ENCODE data around the gene RNF10.

RNF10 gene

DNA sequence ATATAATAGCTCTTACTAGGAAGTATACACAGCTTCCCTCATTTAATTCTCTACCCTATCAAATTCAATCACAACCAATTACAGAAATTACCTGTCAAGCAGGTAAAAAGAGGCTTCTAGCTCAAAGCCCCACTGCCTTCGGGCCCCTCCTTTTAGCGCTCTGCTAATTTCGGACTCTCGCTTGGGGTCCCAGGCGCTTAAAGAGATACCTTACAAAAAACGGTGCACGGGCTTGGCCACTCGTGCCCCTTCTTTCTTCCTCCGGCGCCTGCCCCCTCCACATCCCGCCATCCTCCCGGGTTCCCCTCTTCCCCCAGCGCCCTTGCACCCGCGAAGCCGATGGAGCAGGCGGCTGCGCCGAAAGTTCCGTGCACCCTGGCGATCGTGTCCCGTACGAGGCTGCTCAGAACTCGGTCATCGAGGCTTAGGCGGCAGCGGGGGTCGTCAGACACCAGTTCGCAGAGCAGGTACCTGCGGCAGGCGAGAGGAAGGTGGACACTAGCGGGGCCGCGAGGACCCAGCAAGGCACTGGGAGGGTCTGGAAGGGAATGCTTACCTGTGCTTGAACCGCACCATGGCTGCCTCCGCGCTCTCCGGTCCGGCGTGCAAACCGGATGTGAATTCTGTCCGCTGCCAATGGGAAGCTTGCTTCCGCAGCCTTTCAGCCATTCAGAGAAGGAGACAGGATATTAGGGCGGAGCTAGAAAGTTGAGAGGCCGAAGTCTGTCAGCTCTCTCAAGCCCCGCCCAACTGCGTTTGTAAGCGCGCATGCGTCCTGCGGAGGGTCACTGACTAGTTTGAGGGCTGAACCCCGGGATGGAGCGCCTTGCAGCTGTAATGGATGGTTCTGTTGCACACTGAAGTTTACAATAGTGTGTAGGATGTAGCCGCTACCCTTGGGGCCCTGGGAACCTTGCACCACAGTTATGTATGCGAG lies 46.9 kb downstream of the RNF10 start, which contains the start of gene POP5:
Gene POP5, minus strand, starts transcription at position 616 of the 937 bp plus-strand sequence. Its CDS starts 40 bp downstream, at position 576.
- TF ChIP-seq GATA2 (IDR thresholded peaks at IDR 0.05; ENCODE audit: low read depth, low read length) (no peak), GATA3 (IDR thresholded peaks at IDR 0.05; ENCODE audit: low read depth, low read length) (no peak)

DNA sequence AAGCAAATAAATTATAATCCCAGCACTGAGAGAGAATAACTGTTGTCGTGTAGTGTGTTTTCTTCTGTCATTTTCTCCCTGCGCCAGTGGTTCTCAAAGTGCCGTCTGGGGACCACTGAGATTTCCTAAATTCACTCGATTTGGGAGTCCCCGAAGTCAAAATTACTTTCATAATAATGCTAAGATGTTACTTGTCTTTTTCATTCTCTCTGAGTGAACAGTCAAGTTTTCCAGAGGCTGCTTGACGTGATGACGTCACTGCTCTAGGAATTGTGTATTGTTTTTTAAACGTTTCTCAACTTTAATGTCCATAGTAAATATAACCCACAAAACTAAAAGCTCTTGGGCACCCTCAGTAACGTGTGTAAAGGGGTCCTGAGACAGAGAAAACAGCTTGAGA lies 47.8 kb downstream of the RNF10 start:
- TF ChIP-seq GATA3 (IDR thresholded peaks at IDR 0.05; ENCODE audit: low read depth, low read length) (no peak), GATA2 (IDR thresholded peaks at IDR 0.05; ENCODE audit: low read depth, low read length) (no peak)

DNA sequence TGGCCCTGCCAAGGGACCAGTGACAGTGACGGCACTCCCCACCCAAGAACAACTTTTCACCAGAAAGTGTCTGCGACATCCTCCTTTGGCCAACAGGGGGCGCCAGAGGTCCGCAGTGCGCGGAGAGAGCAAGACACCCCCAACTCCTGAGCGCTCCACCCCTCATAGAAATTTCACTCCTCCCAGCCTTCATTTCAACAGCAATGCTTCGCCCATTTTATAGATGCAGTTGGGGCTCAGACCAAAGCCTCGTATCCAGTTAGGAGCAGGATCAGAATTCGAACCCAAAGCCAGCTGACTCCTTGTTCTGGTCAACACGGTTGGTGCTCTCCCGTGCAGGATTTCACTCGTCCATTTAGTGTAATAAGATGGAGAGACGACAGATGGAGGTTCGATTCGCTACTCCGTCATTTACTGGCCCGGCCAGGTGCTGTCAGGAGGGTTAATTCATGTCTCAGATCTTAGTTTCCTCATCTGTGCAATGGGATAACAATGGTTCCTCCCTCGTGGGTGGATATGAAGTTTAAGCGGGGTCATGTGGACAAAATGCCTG lies 49.4 kb downstream of the RNF10 start:
- TF ChIP-seq GATA2 (IDR thresholded peaks at IDR 0.05; ENCODE audit: low read depth, low read length) (no peak), GATA3 (IDR thresholded peaks at IDR 0.05; ENCODE audit: low read depth, low read length) (no peak)

DNA sequence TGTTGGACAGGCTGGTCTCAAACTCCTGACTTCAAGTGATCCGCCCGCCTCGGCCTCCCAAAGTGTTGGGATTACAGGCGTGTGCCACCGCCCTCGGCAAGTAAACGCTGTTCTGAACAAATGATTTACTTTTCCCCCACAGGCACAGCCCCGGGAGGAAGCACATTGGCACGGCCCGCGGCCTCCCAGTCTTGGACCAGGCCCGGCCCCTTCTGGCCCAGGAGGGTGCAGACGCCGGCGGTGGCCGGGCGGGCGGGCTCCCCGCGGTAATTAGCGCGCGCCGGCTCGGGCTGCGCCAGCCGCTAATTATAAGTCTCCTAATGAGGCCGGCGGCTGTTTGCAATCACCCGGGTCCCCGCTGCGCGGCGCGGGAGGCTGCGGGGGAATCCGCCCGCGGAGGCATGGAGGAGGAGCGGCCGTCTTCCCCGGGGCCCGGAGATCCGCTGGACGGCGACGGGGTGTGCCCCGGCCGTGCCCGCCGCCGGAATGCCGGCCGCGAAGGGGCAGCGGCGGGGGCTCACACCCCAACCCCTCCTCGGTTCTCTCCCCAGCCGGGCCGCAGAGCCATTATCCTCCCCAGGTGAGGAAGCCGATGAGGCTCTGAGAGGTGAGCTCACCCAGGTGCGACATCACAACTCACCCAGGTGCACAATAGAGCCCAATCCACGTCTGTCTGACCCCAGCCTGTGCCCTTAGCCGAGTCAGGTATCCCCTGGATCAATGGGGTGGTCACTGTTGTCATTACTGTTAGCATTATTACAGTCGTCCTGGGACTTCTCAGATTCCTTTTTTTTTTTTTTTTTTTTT lies 50.4 kb downstream of the RNF10 start:
- TF ChIP-seq GATA3 (IDR thresholded peaks at IDR 0.05; ENCODE audit: low read depth, low read length) (no peak), GATA2 (IDR thresholded peaks at IDR 0.05; ENCODE audit: low read depth, low read length) (no peak)

DNA sequence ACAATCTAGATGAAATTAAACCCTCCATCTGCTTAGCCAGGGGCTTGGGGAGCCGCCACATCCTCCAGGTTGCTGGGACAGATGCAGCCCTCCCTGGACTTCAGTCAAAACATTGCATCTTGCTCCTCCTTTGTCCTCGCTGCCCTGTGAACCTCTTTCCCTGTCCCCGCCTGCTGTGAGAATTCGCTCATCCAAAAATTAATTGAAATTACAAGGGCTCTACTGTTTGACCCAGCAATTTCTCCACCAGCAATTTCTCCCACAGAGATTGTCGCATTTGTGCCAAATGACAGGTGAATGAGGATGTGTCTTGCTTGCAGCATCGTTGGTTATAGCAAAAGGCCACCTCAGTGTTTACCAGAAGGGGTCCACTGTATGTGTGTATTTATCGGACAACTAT lies 52.0 kb downstream of the RNF10 start:
- no peak for TF ChIP-seq GATA2 (IDR thresholded peaks at IDR 0.05; ENCODE audit: low read depth, low read length)
- TF ChIP-seq GATA3 (IDR thresholded peaks at IDR 0.05; ENCODE audit: low read depth, low read length): no peak

DNA sequence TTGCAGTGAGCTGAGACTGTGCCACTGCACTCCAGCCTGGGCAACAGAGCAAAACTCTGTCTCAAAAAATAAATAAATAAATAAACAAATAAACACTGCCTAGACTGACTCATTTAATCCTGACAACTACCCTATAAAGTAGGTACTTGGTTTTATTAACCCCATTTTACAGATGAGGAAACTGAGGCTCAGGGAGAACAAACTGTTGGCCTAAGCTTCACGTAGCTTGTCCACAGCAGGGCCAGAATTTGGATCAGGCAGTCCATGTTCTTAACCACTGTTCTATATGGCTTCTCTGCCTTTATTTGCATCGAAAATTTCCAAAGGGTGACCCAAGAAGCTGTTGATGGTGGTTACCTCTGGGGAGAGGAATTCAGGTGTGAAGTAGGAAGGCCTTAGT lies 52.7 kb downstream of the RNF10 start:
- TF ChIP-seq GATA2 (IDR thresholded peaks at IDR 0.05; ENCODE audit: low read depth, low read length) (no peak), GATA3 (IDR thresholded peaks at IDR 0.05; ENCODE audit: low read depth, low read length) (no peak)

DNA sequence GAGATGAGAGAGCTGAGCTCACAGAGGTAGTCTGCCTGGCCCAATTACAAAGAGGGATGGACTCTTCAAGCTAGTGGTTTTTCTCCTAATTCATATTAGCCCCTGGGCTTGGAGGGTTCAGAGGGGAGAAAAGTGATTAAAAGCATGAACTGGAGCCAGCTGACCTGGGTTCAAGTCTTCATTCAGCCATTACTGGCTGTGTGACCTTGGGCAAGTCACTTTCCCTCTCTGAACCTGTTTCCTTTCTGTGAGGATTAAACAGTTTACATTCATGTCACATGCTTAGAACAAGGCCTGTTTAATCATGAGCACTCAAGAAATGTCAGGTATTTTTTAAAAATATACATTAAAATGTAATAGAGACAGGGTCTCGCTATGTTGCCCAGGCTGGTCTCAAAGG lies 54.2 kb downstream of the RNF10 start:
- TF ChIP-seq GATA2 (IDR thresholded peaks at IDR 0.05; ENCODE audit: low read depth, low read length): no peak
- no peak for TF ChIP-seq GATA3 (IDR thresholded peaks at IDR 0.05; ENCODE audit: low read depth, low read length)

DNA sequence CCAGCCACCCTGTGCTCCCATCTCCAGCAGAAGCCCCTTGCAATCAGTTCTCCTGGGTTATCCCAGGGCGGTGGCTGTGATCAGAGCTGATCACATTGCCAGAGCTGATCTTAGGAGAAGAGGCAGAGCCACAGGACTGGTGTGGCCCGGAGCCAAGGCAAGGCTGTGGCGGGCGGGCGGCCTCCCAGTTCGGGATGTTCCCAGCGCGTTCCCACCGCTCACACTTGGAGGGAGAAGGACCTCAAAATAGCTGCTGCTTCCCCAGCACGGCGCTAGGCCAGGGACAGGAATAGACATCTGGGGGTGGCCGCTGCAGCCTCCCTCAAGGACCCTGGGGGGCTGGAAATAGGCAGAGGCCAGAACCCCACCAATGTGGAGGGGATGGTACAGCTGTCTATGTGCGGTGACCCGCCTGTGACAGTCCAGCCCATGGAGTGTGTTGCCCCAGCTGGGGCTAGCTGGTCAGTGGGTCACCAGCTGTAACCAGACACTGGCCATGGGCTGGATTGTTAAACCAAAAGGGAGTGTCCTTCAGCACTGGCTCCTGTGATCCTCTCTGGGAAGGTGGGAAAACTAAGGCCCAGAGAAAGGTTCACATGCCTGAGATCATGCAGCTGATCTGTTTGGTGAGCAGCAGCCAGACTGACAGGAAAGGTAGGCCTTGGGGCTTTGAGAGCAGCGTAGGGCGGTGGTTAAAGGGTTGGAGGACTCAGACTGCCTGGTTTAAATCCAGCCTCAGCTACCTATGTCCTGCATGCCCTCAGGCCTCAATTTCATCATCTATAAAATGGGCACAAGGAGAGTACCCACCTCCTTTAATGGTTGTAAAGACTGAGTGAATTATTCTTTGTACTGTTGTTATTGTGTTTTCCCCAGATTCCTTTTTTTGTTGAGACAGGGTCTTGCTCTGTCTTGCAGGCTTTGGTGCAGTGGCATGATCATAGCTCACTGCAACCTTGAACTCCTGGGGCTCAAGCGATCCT lies 55.1 kb downstream of the RNF10 start:
- TF ChIP-seq GATA3 (IDR thresholded peaks at IDR 0.05; ENCODE audit: low read depth, low read length) (no peak), GATA2 (IDR thresholded peaks at IDR 0.05; ENCODE audit: low read depth, low read length) (no peak)

DNA sequence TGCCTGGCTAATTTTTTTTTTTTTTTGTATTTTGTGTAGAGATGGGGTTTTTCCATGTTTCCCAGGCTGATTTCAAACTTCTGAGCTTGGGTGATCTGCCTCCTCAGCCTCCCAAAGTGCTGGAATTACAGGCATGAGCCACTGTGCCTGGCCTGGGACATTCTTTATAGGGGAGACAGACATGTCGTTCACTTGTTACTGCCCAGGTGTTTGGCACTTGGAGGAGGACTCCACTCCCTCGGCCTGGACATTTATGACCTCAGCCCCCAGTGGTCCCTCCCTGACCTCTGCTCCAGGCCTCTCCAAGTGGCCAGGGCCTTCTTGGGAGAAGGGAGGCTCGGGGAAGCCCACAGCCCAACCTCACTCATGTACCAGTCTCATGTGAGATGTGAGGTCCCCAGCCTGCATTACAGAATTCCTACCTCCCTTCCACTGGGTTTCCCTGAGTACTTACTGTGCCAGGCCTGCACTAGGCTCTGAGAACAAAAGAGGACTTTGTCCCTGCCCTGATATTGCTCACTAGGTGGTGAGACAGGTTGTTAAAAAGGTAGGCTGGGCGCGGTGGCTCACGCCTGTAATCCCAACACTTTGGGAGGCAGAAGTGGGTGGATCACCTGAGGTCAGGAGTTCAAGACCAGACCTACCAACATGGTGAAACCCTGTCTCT lies 56.7 kb downstream of the RNF10 start:
- TF ChIP-seq GATA3 (IDR thresholded peaks at IDR 0.05; ENCODE audit: low read depth, low read length) (no peak), GATA2 (IDR thresholded peaks at IDR 0.05; ENCODE audit: low read depth, low read length) (no peak)

DNA sequence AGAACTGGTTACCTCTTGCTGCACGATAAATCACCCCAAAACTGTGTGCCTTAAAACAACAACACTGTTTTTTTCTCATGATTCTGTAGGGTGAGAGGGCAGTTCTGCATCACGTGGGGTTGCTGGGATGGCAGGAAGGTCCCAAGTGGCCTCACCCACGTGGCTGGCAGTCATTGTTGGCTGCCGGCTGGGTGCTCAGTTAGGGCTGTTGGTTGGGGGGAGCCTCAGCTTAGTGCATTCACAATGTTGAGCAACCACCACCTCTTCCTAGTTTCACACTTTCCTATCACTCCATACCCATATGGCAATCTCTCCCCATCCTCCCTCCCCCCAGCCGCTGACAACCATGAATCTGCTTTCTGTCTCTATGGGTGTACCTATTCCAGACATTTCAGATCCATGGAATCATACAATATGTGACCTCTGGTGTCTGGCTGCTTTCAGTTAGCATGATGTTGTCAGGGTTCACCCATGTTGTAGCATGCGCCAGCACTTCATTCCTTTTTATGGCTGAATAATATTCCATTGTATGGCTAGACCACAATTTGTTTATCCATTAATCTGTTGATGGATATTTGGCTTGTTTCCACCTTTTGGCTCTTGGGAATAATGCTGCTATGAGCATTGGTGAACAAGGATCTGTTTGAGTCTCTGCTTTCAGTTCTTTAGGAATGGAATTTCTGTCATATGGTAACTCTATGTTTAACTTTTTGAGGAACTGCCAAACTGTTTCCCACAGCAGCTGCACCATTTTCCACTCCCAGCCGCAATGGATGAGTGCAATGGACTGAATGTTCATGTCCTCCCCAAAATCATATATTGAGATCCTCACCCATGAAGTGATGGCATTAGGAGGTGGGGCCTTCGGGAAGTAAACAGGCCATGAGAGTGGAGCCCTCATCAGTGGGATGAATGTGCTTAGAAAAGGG lies 58.2 kb downstream of the RNF10 start:
- TF ChIP-seq GATA2 (IDR thresholded peaks at IDR 0.05; ENCODE audit: low read depth, low read length): no peak
- TF ChIP-seq GATA3 (IDR thresholded peaks at IDR 0.05; ENCODE audit: low read depth, low read length): no peak

DNA sequence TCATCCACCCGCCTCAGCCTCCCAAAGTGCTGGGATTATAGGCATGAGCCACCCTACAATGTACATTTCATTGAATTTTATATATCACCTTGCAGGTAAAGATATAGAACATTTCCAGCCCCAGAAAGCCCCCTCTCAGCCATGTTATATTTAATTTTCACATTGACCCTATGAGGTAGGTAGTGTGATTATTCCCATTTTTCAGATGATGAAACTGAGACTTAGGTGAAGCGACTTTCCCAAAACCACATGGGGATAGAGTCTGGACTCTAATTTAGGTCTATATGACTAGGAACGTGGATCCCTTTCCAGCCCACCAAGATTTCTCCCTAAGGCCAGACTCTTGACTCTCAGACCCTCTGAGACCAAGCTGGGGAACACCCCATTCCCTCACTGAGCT lies 62.7 kb downstream of the RNF10 start:
- no peak for TF ChIP-seq GATA3 (IDR thresholded peaks at IDR 0.05; ENCODE audit: low read depth, low read length)
- TF ChIP-seq GATA2 (IDR thresholded peaks at IDR 0.05; ENCODE audit: low read depth, low read length): no peak

DNA sequence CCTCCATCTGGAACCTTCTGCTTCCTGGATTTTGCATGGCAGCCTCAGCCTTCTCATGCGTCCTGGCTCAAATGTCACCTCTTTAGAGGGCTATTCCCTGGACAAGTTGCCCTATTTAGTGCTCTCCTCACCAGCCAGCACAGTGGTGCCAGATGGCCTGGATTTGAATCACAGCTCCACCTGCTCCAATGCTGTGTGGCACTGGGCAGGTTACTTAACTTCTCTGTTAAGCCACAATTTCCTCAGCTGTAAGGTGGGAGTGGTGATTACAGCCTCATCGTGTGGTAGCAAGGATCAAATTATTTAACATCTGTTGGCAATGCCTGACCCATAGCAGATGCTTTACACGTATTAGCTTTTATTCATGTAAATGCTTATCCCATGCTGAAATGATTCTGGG lies 63.7 kb downstream of the RNF10 start:
- no peak for TF ChIP-seq GATA2 (IDR thresholded peaks at IDR 0.05; ENCODE audit: low read depth, low read length)
